ENCODE measurements around the gene FANK1. TPM values are rescaled to one million over a fixed set of nuclear protein-coding genes. Genes with fewer than 3 reads are reported as not detected.

The FANK1 gene
- total and polyA plus RNA-seq, 2 donors from 2014 or later: 8.6 to 13.4 TPM

DNA sequence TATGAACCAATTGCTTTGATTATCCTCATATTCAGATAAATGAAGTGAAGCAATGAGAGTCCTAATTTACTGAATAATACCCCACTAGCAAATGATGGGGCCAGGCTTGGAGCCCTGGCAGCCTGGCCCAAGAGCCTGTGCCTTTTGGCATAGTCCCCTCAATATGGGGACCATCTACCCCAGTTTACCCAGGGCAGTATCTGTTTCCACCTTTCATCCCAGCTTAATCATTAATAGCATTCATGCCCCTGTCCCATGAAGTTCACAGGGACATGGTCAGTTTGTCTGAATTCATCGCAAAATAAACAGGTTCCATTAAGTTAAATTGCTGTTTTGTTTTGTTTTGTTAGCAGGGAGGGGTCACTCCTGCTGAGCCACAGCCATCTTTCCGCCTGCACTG is 47.5 kb upstream of the FANK1 start:
- Histone ChIP-seq H3K9me3 (ENCODE audit: control insufficient read depth in 2 of 3, insufficient read depth in 1 of 3, low read length in 3 of 3) (no peaks in the 10 kb centered on the region), H3K27ac (ENCODE audit: low read depth in 2 of 2, low read length in 2 of 2) (no peak overlapping the region), H3K36me3 (ENCODE audit: control insufficient read depth in 2 of 3, insufficient read depth in 3 of 3, low read length in 3 of 3) (peaks cover 0 to 26% (median 23%) of the 10 kb centered on the region in 3 donors), H3K9ac (ENCODE audit: low read length in 3 of 3) (no peak overlapping the region), H3K4me3 (ENCODE audit: low read length in 3 of 3) (no peak overlapping the region), H3K27me3 (ENCODE audit: control insufficient read depth, insufficient read depth, low read length) (no peaks in the 10 kb centered on the region), H3K4me1 (ENCODE audit: control insufficient read depth in 2 of 3, insufficient read depth in 2 of 3, low read depth in 1 of 3, low read length in 3 of 3) (no peaks in the 10 kb centered on the region)
- intact Hi-C loops (cut with DNase I): no loop called here
- TF ChIP-seq, protein P1, sequence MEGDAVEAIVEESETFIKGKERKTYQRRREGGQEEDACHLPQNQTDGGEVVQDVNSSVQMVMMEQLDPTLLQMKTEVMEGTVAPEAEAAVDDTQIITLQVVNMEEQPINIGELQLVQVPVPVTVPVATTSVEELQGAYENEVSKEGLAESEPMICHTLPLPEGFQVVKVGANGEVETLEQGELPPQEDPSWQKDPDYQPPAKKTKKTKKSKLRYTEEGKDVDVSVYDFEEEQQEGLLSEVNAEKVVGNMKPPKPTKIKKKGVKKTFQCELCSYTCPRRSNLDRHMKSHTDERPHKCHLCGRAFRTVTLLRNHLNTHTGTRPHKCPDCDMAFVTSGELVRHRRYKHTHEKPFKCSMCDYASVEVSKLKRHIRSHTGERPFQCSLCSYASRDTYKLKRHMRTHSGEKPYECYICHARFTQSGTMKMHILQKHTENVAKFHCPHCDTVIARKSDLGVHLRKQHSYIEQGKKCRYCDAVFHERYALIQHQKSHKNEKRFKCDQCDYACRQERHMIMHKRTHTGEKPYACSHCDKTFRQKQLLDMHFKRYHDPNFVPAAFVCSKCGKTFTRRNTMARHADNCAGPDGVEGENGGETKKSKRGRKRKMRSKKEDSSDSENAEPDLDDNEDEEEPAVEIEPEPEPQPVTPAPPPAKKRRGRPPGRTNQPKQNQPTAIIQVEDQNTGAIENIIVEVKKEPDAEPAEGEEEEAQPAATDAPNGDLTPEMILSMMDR (IDR thresholded peaks at IDR 0.05; ENCODE audit: borderline replicate concordance, extremely low read depth, insufficient read depth): no peak
- no peak for DNase-seq
- no peak for FAIRE-seq

- DNase-seq (no peak), FAIRE-seq (no peak)
- no peak overlapping the region for H3K27ac ChIP-seq (ENCODE audit: low read depth in 2 of 2, low read length in 2 of 2)
- no peaks in the 10 kb centered on the region for H3K4me1 ChIP-seq (ENCODE audit: control insufficient read depth in 2 of 3, insufficient read depth in 2 of 3, low read depth in 1 of 3, low read length in 3 of 3)
- peaks cover 0 to 26% (median 23%) of the 10 kb centered on the region in 3 donors for H3K36me3 ChIP-seq (ENCODE audit: control insufficient read depth in 2 of 3, insufficient read depth in 3 of 3, low read length in 3 of 3)
- no peak overlapping the region for H3K4me3 ChIP-seq (ENCODE audit: low read length in 3 of 3)
- intact Hi-C loops (cut with DNase I): no loop called here
- no peaks in the 10 kb centered on the region for H3K9me3 ChIP-seq (ENCODE audit: control insufficient read depth in 2 of 3, insufficient read depth in 1 of 3, low read length in 3 of 3)
- TF ChIP-seq, protein P1 (IDR thresholded peaks at IDR 0.05; ENCODE audit: borderline replicate concordance, extremely low read depth, insufficient read depth): no peak
- no peaks in the 10 kb centered on the region for H3K27me3 ChIP-seq (ENCODE audit: control insufficient read depth, insufficient read depth, low read length)
- no peak overlapping the region for H3K9ac ChIP-seq (ENCODE audit: low read length in 3 of 3)
These were observed 46.9 kb upstream of the FANK1 start for GRCh38 chr10:125849448-125849847.

DNA sequence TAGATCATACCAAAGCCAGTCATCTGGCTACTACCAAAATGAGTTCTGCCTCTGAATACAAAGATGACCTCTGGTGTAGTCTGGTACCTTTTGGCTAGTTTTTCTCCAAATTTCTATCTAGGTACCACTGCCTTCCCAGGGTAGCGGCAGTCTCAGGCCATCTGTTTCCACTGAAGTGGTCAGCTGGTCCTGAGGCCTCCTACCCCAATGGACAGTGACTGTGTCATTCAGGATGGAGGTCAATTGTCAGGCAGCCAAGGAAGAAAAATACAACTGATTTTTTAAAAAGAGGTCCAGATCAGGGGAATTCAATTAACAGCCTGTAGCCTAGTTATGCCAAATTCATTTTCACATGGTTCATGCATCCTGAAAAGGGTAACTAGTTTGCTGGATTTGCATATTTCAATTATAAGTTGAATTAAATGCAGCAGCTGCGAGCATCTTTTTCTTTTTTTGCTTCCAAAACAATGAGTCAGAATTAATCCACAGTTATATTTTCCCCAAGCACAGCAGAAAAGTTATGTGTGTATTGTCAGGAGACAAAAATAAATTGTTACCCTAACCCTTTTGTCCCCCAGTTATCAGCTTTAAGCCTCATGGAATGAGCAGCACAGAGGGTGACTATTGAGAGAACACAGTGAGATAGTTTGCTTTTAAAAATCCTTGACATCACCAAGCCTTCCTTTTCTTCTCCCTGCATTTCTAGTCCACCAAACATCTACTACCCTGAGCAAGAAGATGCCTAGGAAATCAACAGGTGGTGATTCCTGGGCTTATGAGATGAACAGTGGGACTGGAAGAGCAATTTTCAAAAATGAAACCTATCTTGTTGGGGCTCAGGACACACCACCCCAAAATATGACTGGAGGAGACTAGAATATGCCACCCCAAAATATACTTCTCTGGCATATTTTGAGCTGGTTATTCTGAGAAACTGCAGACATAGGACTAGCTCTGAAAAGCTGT is 45.3 kb upstream of the FANK1 start:
- H3K27ac ChIP-seq (ENCODE audit: low read depth in 2 of 2, low read length in 2 of 2): no peak overlapping the region
- H3K4me3 ChIP-seq (ENCODE audit: low read length in 3 of 3): no peak overlapping the region
- FAIRE-seq (no peak), DNase-seq (no peak)
- H3K36me3 ChIP-seq (ENCODE audit: control insufficient read depth in 2 of 3, insufficient read depth in 3 of 3, low read length in 3 of 3): peaks cover 0 to 26% (median 23%) of the 10 kb centered on the region in 3 donors
- H3K9ac ChIP-seq (ENCODE audit: low read length in 3 of 3): no peak overlapping the region
- H3K9me3 ChIP-seq (ENCODE audit: control insufficient read depth in 2 of 3, insufficient read depth in 1 of 3, low read length in 3 of 3): no peaks in the 10 kb centered on the region
- no peaks in the 10 kb centered on the region for H3K27me3 ChIP-seq (ENCODE audit: control insufficient read depth, insufficient read depth, low read length)
- TF ChIP-seq, protein P1 (IDR thresholded peaks at IDR 0.05; ENCODE audit: borderline replicate concordance, extremely low read depth, insufficient read depth): no peak
- intact Hi-C loops (cut with DNase I): no loop called here
- H3K4me1 ChIP-seq (ENCODE audit: control insufficient read depth in 2 of 3, insufficient read depth in 2 of 3, low read depth in 1 of 3, low read length in 3 of 3): no peaks in the 10 kb centered on the region

Measured in kidney (tissue), 14 donors.